HCT116 (cell line): ENCODE measurements around the gene PRPF8. TPM values are rescaled to one million over a fixed set of nuclear protein-coding genes. Genes with fewer than 3 reads are reported as not detected.

ENCODE experiments used
- ATAC-seq: fragments of 200-7000 bp; cut with Tn5 transposase; 2 replicates; pipeline ENCODE4 v1.9.1; 2020; ENCODE audit warnings: mild to moderate bottlenecking, moderate library complexity
- BruUV-seq: library from RNA; stranded (reverse); fragments of 400-500 nt; replicated peaks from 2 replicates; lab custom pipeline; 2021; lab: Mats Ljungman, UMichigan
- CTCF ChIA-PET: fragments of 300-600 bp; sonication (Branson Sonifier 250); formaldehyde crosslinking; loops from one replicate; lab custom pipeline; 2021; ENCODE audit warnings: antibody characterized with exemption; lab: Charles Lee
- POLR2A ChIA-PET: fragments of 300-600, 350-600 bp; sonication (Branson Sonifier 250); formaldehyde crosslinking; loops from one replicate; lab custom pipeline; 2021; ENCODE audit warnings: antibody characterized with exemption; lab: Charles Lee
- RAD21 ChIA-PET, 2 experiments: fragments of 300-600 bp; sonication (Branson Sonifier 250); formaldehyde crosslinking; loops; one replicate each; lab custom pipeline; 2023; ENCODE audit warnings: low total read pairs in 2 of 2; ENCODE audit not compliant: uncharacterized antibody in 2 of 2, unreplicated experiment in 2 of 2, low non-redundant PET in 1 of 2; lab: Charles Lee
- DNase-seq: peaks from one replicate; pipeline ENCODE4 v3.0.0-alpha.2; 2010; ENCODE audit warnings: low read depth, low spot score
- H2AFZ ChIP-seq: fragments of 200-600 bp; shearing (Covaris generic), sonication (generic); 2 replicates; pipeline ENCODE4 v1.6.1; 2017; ENCODE audit warnings: low read depth, mixed run types, mixed read lengths, antibody characterized with exemption, low read length; ENCODE audit not compliant: poor library complexity, severe bottlenecking
- H3K27ac ChIP-seq: 2 replicates; pipeline ENCODE4 v1.5.1; 2012; ENCODE audit warnings: low read depth, low read length
- H3K27me3 ChIP-seq: fragments of 200-600 bp; sonication (generic); 2 replicates; pipeline ENCODE4 v1.6.1; 2016; ENCODE audit warnings: mixed run types, low read length, mixed read lengths; ENCODE audit not compliant: insufficient read depth
- H3K36me3 ChIP-seq, 2 experiments: fragments of 200-500 bp in 1 of 2; fragments of 200-600 bp in 1 of 2; sonication (Bioruptor generic) in 1 of 2; sonication (generic) in 1 of 2; 2 replicates each; pipeline versions ENCODE4 v1.5.1 to v1.6.1; 2014 to 2016; ENCODE audit warnings: low read length in 2 of 2, inconsistent platforms in 1 of 2, mixed read lengths in 1 of 2, mixed run types in 1 of 2; ENCODE audit not compliant: insufficient read depth in 2 of 2, control insufficient read depth in 1 of 2
- H3K4me1 ChIP-seq, 2 experiments: fragments of 200-600 bp in 1 of 2; sonication (generic) in 1 of 2; 2 replicates each; pipeline versions ENCODE4 v1.5.1 to v1.6.1; 2012 to 2017; ENCODE audit warnings: low read length in 2 of 2, inconsistent platforms in 1 of 2, mild to moderate bottlenecking in 1 of 2, mixed read lengths in 1 of 2, mixed run types in 1 of 2, moderate library complexity in 1 of 2; ENCODE audit not compliant: insufficient read depth in 2 of 2, control insufficient read depth in 1 of 2
- H3K4me2 ChIP-seq: fragments of 200-600 bp; sonication (generic); 2 replicates; pipeline ENCODE4 v1.6.1; 2017; ENCODE audit warnings: mixed run types, low read length, mixed read lengths
- H3K4me3 ChIP-seq, 2 experiments: fragments of 200-600 bp in 1 of 2; sonication (generic) in 1 of 2; replicated peaks in 1 of 2; 2 replicates each; pipeline ENCODE4 v1.5.1; 2011 to 2016; ENCODE audit warnings: low read length in 2 of 2, control low read depth in 1 of 2, low read depth in 1 of 2, mild to moderate bottlenecking in 1 of 2, mixed read lengths in 1 of 2, mixed run types in 1 of 2
- H3K79me2 ChIP-seq: fragments of 200-600 bp; sonication (generic); 2 replicates; pipeline ENCODE4 v1.6.1; 2017; ENCODE audit warnings: mild to moderate bottlenecking, mixed run types, low read length, moderate library complexity, mixed read lengths; ENCODE audit not compliant: insufficient read depth
- H3K9ac ChIP-seq: fragments of 200-600 bp; sonication (generic); 2 replicates; pipeline ENCODE4 v1.6.1; 2016; ENCODE audit warnings: low read length, mixed read lengths
- H3K9me2 ChIP-seq: fragments of 200-600 bp; sonication (generic), shearing (Covaris generic); 2 replicates; pipeline ENCODE4 v1.6.1; 2017; ENCODE audit warnings: mixed run types, mild to moderate bottlenecking, moderate library complexity; ENCODE audit not compliant: insufficient read depth
- H3K9me3 ChIP-seq, 2 experiments: fragments of 200-500 bp in 1 of 2; fragments of 200-600 bp in 1 of 2; sonication (Bioruptor generic) in 1 of 2; sonication (generic) in 1 of 2; 2 replicates each; pipeline ENCODE4 v1.6.1; 2014 to 2017; ENCODE audit warnings: low read length in 2 of 2, mixed read lengths in 2 of 2, inconsistent platforms in 1 of 2, low read depth in 1 of 2, mild to moderate bottlenecking in 1 of 2, mixed run types in 1 of 2, moderate library complexity in 1 of 2; ENCODE audit not compliant: control insufficient read depth in 1 of 2, insufficient read depth in 1 of 2
- H4K20me1 ChIP-seq: fragments of 200-600 bp; sonication (generic), shearing (Covaris generic); 2 replicates; pipeline ENCODE4 v1.6.1; 2017; ENCODE audit warnings: mixed run types, mild to moderate bottlenecking, moderate library complexity; ENCODE audit not compliant: insufficient read depth
- CEBPB ChIP-seq: IDR thresholded peaks from 2 replicates; pipeline ENCODE4 v1.6.1; 2012; ENCODE audit warnings: low read depth
- CTCF ChIP-seq, 3 experiments: fragments of 200-600 bp in 1 of 3; sonication (generic) in 1 of 3; IDR thresholded peaks in 2 of 3; conservative IDR thresholded peaks in 1 of 3; 2 replicates each; pipeline ENCODE4 v1.5.1; 2012 to 2017; ENCODE audit warnings: low read depth in 2 of 3, low read length in 2 of 3, antibody characterized with exemption in 1 of 3, borderline replicate concordance in 1 of 3, control low read depth in 1 of 3, mild to moderate bottlenecking in 1 of 3, mixed read lengths in 1 of 3, mixed run types in 1 of 3, moderate library complexity in 1 of 3; ENCODE audit not compliant: insufficient read depth in 1 of 3
- RAD21 ChIP-seq: IDR thresholded peaks from 2 replicates; pipeline ENCODE4 v1.6.1; 2012; ENCODE audit warnings: low read depth, mild to moderate bottlenecking
- intact Hi-C: fragments of 100-400 bp; cut with micrococcal nuclease; formaldehyde crosslinking; loops from 2 replicates; pipeline ENCODE4 v1.10.0; 2022
- total RNA-seq: library from RNA; stranded (reverse); gene quantifications from one replicate; pipeline ENCODE4 v1.2.1, GENCODE V29; 2021; ENCODE audit not compliant: unreplicated experiment

The PRPF8 gene
- total RNA-seq, 1 experiment from 2014 or later = 386 TPM

- no TSS peak for BruUV-seq
- Histone ChIP-seq H3K9ac (no peak overlapping the region), H3K9me2 (no peaks in the 10 kb centered on the region), H2AFZ (no peak overlapping the region), H3K27me3 (no peaks in the 10 kb centered on the region), H3K27ac (no peak overlapping the region), H3K79me2 (peaks cover 4% of the 10 kb centered on the region; the same call in 1 of the 2 replicates), H3K4me2 (peak overlapping the region; percentile 42), H3K36me3 (no peaks in the 10 kb centered on the region), H3K4me1 (peaks cover 26 to 65% of the 10 kb centered on the region in 2 experiments; a peak in 3 of 4 replicates), H4K20me1 (no peaks in the 10 kb centered on the region)
- ChIA-PET CTCF (interaction anchor here (0.6 to 4.8 kb wide), 12 partner anchors 9 to 837 kb away, joined by 3 to 39 read pairs (median 6); partner anchors contain the start of genes RILP, RTN4RL1 and SERPINF1), POLR2A (interaction anchor here (1.2 kb wide), 1 partner anchor 63 kb away, joined by 5 read pairs; no protein-coding TSS in a partner anchor), RAD21 (interaction anchor here (0.8 to 2.6 kb wide), 2 partner anchors 63 kb away, joined by 3 to 9 read pairs; no protein-coding TSS in a partner anchor)
- peak; percentile 61 for DNase-seq
- intact Hi-C loops = loop anchor here (1.0 to 5.0 kb wide), 3 partner anchors 46 to 146 kb away; no protein-coding TSS in a partner anchor
- no peak for TF ChIP-seq CEBPB
- TF ChIP-seq CTCF (IDR thresholded peaks at IDR 0.05 in 2 of 3, conservative IDR thresholded peaks at IDR 0.05 in 1 of 3; ENCODE audit: borderline replicate concordance in 1 of 3, insufficient read depth in 1 of 3, low read depth in 2 of 3, low read length in 2 of 3) = peak; percentile 72 to 99 (median 98)
- peak; percentile 94 for TF ChIP-seq RAD21
- TF ChIP-seq, all 23 proteins: peak for 2
- no peak overlapping the region for H3K4me3 ChIP-seq
- ATAC-seq = no peak
- H3K9me3 ChIP-seq = no peaks in the 10 kb centered on the region
Observed at GRCh38 chr17:1720856-1721386, 36.3 kb upstream of the PRPF8 start.
